ENCODE measurements around the gene SECISBP2.
"Not testable (repeated sequence)": the region's sequence is repeated elsewhere in the genome, so short reads cannot be mapped to it uniquely, and the experiment has no call there.

SECISBP2 gene

DNA sequence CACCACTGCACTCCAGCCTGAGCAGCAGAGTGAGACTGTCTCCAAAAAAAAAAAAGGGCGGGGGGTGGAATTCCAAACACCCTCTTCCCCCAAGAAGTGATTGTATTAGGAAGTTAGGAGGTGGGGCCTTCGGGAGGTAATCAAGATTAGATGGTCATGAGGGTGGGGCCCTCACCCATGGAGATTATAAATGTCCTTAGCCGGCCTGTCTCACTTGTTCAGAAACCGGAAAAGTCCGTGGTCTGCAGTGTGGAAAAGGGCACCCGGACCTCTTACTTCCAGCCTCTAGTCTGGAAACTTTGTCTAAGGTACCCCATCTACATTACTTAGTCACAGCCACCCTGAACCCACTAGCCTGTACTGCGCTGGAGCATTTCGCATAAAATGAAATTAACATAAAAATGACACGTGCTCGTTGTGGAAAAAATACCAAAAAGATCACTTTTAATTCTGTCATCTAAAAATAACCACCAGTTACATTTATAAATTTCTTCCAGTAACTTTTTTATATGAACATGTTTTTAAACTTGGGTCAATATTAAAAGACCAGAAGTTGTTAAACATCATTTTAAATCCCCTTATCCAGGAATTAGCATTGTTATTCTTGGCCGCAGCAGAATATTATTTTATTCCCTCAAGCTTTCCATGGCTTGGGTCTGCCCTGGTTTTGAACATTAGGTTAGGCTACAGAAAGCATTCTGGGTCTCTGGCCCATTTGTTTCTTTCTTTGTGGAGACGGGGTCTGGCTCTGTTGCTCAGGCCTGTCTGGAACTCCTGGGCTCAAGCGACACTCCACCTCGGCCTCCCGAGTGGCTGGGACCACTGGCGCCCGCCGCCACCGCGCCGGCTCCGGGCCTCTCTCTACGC is 8.5 kb upstream of the SECISBP2 start:
- no peak for DNase-seq

DNA sequence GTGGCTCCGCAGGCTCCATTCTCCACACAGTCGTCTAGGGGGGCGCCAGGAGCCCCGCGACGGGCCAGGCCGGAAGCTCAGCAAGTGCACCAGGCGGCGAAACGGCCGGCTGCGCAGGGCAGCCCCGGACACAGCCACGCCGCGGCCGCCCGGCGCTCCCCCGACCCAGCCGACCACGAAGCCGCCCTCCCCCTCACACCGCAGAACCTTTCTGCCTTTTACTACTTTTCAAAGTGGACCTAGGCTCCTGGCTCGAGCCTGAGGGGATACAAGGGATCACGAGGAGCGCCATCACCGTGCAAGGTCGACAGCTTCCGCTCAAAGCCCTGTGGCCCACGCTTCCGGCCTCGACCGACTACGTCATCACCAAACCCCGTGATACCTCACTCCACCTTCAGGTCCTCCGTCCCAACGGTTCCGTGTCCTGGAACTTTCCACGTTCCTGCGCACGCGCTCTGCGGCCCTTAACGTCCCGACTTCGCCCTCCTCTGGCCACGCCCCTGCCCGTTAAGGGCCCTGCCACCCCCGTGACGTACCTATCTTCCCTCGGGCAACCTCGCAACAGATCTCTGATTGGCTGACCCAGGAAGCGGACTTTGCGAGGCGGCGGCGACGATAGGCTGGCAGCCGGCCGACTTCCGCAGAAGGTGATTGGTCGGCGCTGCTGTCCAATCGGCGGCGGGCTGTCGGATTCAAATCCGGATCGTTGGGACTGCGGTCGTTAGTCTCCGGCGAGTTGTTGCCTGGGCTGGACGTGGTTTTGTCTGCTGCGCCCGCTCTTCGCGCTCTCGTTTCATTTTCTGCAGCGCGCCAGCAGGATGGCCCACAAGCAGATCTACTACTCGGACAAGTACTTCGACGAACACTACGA is 7.6 kb upstream of the SECISBP2 start, which contains the start of gene CKS2:
Gene CKS2, plus strand, starts transcription at position 721 of the 871 bp plus-strand sequence. Its CDS starts 98 bp downstream, at position 819.
- DNase-seq, result peak; percentile 100

DNA sequence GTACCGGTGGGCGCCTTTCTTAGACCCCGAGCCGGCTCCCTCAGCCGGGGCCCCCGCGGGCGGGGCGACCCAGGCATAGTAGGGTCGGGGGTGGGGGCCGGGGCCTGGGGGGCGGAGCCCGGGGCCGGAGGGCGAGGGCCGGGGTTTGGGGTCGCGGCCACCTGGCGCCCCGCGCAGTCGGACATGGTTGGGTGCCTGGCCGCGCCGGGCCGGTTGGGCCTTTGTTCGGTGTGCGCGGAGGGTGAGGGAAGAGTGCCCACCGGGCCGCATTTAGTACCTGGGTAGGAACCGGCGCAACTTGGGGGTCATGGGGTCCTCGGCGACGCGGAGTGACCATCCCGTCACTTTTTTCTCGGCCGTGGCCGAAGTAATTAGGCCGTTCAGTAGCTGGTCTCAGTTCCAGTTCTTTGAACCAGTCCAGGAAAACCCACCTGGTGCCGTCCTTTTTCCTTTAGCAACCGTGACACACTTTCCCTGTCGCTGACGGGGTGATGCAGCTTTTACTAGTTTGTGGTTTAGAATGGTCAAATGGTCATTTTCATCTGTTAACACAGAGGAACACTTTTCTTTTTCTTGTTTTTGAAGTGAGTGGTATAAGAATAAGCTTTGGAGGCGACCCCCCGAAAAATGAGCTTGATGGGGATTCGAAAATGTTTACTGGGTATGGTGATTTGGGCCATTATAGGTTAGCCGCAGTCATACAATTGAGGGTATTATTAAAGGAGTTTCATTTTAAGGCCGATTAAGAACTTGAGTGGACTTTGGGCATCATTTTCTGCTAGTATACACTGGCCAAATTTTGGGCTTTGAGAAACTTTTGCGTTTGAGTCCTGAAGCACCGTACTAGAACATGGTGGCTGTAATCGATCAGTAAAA is 6.7 kb upstream of the SECISBP2 start:
- DNase-seq, result no peak

DNA sequence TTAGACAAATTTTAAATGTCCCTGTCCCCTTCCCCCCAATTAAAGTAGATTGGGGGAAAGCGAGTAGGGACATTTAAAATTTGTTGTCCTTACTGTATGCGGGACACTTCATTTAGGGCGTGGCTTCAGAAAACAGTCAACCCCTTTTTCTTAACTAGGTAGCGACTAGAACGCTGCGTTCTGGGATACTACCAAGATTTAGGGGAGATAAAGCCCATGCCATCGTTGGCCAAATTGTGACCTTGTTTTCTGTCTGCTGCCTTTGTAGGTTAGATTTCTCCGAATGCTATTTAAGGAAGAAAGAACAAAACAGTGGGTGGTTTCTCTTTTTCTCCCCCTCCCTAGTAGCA is 6.1 kb upstream of the SECISBP2 start:
- no peak for DNase-seq

DNA sequence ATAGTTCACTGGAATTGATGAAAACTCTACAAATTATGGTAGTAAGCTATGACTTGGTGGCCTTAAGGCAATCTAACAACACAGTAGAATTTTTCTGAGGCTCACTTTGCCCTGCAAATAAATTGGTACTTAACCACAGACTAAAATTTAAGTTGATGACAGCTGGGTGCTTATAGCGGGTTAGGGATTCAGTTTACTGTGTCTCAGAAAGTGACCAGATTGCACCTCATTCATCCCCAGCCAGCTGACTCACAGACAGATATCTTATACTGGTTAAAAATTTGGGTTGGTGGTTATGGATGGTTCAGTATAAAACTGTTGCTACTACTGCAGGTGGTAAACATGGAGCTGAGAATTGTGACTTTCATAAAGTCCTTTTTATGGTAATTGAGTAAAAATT is 4.5 kb upstream of the SECISBP2 start:
- DNase-seq, result no peak

DNA sequence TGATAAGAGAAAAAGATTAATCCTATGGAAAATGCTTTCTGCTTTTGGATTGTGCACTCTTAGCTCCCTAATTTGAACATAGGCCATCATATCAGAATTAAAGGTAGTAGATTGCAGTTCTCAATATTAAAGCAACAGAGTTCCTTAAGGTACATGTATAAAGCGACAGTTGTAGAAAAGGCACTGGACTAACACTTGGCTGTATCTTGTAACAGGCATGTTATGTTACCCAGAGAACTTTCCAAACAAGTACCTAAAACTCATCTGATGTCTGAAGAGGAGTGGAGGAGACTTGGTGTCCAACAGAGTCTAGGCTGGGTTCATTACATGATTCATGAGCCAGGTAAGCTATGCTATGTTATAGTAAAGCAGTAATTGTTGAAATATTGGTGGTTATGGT is 3.3 kb upstream of the SECISBP2 start:
- no peak for DNase-seq

DNA sequence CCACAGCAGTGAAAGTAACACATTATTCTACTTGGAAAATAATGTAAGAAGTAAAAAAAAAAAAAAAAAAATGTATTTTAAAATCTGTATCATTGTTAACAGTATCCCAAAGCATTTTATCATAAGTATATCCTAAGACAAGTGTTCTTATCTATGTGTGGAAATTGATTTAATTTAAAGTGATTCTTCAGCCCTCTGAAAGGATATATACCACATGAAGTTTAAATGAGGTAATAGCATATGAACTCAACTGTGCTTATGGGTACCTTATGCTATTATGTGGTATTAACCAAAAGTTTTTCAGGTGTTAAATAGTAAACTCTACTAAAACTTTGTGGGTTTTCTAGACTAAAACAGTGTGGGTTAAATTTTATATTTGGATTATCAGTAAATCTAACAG is 2.8 kb upstream of the SECISBP2 start:
- DNase-seq, result no peak

DNA sequence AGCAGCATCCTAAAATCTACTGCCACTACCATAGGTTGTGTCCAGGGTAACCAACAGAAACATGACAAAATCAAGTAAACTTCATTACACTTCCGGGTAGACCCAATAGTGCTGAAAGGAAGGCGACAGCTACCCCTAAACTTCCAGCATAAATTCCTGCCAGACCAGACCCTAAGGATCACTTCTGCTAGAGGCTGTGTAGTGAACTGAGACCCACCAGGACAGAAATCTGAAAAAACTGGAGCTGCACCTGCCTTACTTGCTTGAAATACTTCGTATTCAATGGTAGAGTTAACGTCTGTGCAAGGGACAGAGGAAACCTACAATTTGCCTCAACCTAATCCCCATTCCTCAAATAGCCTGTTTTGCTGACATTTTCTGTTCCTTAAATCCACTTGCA is 1.0 kb upstream of the SECISBP2 start:
- DNase-seq, result no peak

DNA sequence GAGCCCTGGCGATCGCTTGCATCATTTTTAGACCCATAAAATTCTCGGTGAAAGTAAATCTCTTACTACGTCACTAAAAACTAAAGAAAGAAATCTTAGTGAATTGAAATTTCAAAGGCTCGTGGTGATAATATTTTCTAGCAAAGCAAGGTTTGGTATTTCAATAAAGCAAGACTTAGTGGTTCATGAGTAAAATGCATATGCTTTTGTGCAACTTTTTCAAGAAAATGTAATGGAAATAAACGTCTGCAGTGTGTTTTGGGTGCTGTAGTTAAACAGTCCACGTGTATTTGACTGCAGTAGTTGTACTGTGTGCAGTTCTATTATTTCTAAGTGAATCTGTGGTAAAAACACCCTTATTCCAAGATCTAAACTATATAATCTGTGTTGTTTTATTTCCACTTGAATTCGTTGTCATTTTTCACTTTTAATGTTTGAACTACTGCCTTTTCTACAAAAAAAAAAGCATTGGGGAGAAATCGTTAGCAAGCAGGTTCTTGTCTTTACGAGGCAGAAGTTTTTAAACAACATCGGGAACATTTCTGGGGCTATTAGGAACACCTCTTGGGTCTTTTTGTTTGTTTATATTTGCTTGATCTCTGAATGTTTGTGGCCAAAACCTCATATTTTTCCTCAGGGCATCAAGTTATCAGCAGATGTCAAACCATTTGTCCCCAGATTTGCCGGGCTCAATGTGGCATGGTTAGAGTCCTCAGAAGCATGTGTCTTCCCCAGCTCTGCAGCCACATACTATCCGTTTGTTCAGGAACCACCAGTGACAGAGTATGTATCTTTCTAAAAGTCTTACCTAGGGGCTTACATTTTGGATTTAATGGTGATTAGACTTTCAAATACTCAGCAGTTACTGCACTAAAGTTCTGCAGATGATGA is 960 bp downstream of the SECISBP2 start:
- DNase-seq, result no peak

DNA sequence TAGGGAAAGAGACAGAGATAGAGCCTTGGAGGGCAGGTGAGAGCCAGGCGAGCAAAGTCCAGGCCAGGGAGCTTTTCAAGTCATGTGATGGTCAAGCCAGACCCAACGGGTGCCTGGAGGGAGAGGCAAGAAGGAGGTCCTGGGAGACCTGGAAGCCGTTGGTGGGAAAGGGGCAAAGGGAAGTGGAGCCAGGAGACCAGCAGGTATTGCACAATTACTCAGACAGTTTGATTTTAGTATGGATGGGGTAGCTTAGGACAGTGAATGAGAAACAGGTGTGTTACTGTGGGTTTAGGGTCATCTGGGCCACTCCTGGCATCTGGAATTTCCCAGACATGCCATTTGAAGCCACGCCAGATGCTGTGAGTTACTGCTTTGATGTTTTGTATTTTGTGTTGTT is 5.1 kb downstream of the SECISBP2 start:
- no peak for DNase-seq

DNA sequence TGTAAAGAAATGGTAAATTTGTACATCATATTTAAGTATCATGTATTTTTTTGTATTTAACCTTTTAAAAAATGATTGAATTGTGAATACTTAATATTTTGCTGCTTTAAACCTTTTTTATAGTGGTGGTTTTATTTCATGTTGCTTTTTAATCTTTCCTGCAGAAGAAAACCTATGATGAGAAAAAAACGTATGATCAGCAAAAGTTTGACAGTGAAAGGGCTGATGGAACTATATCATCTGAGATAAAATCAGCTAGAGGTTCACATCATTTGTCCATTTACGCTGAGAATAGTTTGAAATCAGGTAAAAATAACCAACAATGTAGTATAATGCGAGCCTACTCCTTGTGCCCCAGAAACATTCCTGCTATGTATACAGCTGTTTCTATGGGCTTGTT is 7.4 kb downstream of the SECISBP2 start:
- no peak for DNase-seq

DNA sequence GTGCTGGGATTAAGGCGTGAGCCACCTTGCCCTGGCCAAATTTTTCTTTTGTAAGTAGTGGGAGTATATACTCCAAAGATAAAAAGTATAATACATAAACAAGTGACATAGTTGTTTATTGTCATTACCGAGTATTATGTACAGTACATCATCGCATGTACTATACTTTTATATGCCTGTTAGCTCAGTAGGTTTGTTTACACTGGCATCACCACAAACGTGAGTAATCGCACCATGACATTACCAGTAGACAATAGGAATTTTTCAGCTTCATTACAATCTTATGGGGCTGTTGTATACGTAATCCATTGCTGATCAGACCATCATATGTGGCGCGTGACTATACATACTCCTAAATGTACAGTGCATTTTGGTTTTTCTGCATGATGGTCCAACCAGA is 9.8 kb downstream of the SECISBP2 start:
- no peak for DNase-seq

DNA sequence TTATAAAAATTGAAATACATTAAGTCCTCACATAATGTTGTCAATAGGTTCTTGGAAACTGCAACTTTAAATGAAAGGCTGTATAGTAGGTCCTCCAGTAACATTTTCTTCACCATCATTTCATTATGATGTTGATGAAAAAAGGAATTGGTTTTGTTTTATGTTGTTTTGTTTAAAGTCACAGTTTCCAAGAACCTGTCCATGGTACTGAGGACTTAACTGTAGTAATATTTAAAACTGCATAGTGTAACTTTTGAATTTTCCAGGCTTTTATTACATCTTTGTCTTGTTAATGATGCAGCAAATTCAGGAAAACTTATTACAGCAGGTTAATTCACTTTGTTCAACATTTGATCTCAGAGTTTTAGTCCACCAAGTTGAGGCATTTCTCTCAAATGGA is 11.6 kb downstream of the SECISBP2 start:
- DNase-seq, result no peak

DNA sequence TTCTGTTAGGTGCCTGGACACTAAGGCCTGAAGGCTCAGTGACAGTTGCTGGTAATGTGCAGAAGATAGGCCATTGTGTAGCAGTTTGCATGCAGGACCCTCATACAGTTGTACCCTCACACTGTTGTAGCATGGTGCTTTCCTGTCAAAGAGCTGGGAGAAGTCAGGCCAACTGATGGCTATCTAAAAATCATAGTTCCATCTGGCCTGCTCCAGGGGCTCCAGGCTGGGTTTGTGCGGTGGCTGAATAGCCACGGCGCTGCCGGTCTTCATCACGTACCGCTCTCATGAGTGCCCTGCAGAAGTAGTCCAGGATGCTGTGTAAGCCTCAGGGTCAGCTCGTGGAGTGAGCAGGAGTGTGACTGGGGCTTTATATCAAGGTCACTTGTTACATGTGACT is 12.2 kb downstream of the SECISBP2 start:
- no peak for DNase-seq

DNA sequence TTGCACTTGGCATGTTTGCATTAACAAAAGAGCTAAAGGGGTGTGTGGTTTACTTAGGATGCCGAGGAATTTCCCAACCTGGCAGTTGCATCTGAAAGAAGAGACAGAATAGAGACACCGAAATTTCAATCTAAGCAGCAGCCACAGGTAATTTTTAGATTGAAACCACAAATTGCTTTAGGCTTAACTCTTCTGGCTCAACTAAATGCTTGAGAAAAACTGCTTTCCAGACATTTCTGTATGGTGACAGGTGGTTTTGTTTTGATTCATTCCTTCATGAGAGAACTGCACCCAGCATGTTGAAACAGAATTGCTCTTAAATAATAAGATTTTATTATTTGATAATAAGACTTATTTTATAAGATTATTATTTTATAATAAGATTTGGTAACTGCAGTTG is 21.5 kb downstream of the SECISBP2 start:
- DNase-seq, result no peak

DNA sequence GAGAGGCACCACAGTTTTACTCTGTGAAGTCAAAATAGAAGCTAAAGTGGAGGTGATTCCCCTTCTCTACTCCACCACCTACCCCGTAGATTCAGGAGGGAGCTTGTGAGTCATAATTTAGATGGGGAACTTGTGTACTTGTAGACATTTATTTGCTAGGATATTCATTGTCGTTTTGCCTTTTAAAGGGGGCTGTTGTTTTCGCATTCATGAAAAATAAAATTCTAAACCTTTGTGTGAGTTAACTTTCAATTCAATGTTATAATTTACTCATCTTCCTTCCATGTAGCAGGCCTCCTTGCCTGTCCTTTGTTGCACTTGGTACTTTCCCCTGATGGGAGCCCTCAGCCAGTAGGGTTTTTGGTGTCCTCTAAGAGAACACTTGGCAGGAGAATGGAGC is 22.0 kb downstream of the SECISBP2 start:
- no peak for DNase-seq

DNA sequence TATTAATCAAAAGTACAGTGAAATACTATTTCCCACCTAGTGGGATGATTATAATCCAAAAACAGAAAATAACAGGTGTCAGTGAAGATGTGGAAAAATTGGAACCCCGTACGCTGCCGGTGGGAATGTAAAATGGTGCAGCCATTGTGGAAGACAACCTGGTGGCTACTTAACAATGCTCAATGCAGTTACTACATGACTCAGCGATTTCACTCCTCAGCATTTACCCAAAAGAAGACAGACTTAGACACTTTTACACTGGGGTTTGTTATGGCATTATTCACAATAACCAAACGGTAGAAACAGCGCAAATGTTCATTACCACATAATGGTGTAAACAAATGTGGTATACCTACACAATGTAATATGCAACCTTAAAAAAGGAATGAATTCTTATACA is 23.9 kb downstream of the SECISBP2 start:
- no peak for DNase-seq

DNA sequence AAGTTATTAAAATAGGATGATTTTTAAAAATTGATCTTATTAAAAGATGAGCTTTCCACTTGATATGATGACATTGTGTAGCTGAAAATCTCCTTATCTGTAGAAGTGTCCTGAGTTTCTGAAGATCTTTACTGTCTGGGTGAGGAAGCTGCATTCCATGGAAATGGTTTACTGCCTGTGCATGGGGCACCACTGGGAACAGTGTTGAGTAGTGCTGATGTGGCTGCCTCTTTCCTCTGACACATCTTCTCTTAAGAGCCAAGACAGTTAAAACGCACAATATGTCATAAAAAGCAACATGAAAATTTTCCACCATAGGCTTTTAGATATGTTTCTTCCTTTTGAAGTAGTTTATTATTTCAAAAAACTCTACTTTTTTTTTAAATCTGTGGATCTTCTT is 24.6 kb downstream of the SECISBP2 start:
- no peak for DNase-seq

DNA sequence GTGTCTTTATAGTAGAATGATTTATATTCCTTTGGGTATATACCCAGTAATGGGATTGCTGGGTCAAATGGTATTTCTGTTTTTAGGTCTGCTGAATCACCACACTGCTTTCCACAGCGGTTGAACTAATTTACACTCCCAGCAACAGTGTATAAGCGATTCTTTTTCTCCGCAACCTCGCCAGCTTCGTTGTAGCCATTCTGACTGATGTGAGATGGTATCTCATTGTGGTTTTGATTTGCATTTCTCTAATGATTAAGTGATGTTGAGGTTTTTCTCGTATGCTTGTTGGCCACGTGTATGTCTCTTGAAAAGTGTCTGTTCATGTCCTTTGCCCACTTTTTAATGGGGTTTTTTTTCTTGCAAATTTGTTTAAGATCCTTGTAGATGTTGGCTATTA is 25.5 kb downstream of the SECISBP2 start:
- not testable (repeated sequence) for DNase-seq

DNA sequence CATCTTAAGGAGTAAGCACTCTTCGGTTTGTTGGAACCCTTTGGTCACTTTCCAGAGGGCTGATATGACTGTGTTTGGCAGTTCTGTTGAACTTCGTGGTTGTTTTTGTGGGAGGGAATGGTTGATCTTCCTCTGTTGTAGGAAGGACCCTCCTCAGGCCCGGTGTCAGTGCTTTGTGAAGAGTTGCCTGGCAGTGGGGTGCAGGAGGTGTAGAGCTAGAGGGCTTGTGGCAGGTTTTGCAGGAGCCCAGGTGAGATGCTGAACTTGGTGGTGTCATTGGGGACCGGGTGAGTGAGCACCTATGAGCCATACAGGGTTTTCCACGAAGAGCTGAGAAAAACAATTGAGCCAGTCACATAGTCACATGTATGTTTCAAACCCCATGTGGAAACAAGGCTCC is 27.2 kb downstream of the SECISBP2 start:
- DNase-seq, result no peak

DNA sequence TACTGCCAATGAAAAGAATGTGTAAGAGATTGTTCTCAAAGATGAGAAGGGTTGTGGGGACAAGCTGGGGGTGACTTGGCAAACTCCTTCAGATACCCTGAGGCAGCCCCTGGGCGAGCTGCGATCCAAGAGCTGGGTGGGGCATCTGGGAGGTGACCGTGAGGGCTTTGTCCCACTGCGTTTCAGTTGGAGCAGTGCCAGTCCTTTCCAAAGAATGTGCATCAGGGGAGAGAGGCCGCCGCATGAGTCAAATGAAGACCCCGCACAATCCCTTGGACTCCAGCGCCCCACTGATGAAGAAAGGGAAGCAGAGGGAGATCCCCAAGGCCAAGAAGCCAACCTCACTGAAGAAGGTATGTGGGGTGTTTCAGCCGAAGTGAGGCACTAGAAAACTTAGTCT is 28.4 kb downstream of the SECISBP2 start:
- DNase-seq, result no peak

DNA sequence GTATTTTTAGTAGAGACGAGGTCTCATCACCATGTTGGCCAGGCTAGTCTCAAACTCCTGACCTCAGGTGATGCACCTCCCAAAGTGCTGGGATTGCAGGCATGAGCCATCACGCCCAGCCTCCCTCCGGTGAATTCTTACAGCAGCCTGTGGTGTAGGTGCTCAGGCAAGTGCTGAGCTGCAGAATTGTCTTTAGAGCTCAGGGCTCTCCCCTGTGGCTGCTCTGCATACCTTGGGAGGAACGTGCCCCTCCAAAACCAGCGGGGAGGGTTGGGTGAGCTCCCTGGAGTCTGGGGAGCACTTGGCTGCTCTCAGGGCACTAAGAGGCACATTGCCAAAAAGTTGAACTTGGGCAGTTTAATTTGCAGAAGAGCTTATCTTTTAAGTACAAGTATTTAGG is 29.4 kb downstream of the SECISBP2 start:
- DNase-seq, result no peak

Measured in NCI-H1092 treated with DMSO at 0.1 percent for 48 hours (cell line).